Measurements from ENCODE around the gene SYT1.

Gene SYT1

DNA sequence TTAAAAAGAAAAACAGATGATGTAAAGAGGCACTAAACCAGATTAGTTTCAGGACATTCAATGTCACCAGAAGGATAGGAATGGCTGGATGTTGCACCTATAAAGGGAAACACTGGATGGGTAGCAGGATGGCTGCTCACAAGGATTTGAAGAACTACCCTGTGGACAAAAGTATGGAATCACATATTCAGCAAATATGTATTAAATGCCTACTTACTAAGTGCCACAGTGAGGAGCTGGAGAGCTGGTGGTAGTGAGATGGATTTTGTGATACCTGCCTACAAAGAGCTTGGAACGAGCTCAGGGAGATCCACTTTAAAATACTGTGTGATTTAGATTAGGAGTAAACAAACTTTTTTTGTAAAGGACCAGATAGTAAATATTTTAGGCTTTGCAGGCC, 510.0 kb downstream of the SYT1 start:
- no peak for TF ChIP-seq ZFX (IDR thresholded peaks at IDR 0.05; ENCODE audit: borderline replicate concordance)
- TF ChIP-seq, protein P1, sequence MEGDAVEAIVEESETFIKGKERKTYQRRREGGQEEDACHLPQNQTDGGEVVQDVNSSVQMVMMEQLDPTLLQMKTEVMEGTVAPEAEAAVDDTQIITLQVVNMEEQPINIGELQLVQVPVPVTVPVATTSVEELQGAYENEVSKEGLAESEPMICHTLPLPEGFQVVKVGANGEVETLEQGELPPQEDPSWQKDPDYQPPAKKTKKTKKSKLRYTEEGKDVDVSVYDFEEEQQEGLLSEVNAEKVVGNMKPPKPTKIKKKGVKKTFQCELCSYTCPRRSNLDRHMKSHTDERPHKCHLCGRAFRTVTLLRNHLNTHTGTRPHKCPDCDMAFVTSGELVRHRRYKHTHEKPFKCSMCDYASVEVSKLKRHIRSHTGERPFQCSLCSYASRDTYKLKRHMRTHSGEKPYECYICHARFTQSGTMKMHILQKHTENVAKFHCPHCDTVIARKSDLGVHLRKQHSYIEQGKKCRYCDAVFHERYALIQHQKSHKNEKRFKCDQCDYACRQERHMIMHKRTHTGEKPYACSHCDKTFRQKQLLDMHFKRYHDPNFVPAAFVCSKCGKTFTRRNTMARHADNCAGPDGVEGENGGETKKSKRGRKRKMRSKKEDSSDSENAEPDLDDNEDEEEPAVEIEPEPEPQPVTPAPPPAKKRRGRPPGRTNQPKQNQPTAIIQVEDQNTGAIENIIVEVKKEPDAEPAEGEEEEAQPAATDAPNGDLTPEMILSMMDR (IDR thresholded peaks at IDR 0.05), result no peak

DNA sequence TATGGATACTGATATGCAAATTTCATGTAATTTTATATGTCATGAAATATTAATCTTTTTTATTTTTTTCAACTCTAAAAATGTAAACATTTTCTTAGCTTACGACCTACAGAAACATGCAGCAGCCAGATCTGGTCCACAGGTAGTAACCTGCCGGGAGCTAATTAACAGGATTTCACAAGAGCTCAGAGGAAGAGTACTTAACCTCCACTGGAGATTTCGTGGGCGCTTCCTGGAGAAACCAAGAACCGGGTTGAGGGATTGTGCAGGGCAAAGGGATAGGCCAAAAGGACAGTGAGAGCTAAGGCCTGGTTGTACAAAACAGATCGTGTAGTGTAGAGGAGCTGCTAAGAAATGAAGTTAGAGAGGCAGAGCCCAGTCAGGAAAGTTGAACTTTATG, 510.5 kb downstream of the SYT1 start:
- H3K27ac ChIP-seq, result no peak overlapping the region
- TF ChIP-seq, protein P1 (IDR thresholded peaks at IDR 0.05), result no peak
- TF ChIP-seq ZFX (IDR thresholded peaks at IDR 0.05; ENCODE audit: borderline replicate concordance), result no peak

More for the DNA sequence above, 510.0 kb downstream of the SYT1 start:
- no peak overlapping the region for H3K27ac ChIP-seq

DNA sequence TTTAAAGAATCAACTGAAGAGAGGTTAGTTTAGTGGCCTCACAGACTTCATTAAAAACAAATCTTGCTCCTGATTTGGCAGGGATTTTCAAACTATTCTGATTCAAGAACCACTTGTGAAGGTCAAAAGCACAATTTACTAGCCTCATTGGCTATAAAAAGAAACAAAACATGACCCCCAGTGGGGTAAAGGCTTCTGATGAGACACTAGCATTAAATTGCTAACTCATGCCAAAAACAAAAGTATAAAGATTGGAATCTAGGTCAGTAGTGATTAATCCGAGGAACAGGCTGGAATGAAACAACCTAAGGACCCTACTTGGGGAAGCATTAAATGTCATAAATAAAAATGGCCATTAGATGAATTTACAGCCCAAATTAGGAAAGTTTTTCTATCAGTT, 513.9 kb downstream of the SYT1 start:
- no peak overlapping the region for H3K27ac ChIP-seq
- TF ChIP-seq, protein P1 (IDR thresholded peaks at IDR 0.05), result no peak
- no peak for TF ChIP-seq ZFX (IDR thresholded peaks at IDR 0.05; ENCODE audit: borderline replicate concordance)

DNA sequence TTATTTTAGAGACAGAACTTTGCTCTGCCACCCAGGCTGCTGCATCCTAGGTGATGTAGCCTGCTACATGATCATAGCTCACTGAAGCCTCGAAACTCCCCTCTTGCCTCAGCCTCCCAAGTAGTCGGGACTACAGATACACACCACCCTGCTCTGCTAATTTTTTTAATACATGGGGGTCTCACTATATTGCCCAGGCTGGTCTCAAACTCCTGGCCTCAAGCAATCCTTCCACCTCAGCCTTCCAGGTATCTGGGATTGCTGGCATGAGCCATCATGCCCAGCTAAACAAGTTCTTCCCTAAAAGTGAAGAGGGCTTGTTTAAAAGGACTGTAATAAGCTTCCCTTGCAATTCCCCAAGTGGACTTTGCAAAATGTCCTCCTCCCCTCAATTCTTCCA, 515.8 kb downstream of the SYT1 start:
- no peak overlapping the region for H3K27ac ChIP-seq
- no peak for TF ChIP-seq ZFX (IDR thresholded peaks at IDR 0.05; ENCODE audit: borderline replicate concordance)
- TF ChIP-seq, protein P1 (IDR thresholded peaks at IDR 0.05), result no peak

DNA sequence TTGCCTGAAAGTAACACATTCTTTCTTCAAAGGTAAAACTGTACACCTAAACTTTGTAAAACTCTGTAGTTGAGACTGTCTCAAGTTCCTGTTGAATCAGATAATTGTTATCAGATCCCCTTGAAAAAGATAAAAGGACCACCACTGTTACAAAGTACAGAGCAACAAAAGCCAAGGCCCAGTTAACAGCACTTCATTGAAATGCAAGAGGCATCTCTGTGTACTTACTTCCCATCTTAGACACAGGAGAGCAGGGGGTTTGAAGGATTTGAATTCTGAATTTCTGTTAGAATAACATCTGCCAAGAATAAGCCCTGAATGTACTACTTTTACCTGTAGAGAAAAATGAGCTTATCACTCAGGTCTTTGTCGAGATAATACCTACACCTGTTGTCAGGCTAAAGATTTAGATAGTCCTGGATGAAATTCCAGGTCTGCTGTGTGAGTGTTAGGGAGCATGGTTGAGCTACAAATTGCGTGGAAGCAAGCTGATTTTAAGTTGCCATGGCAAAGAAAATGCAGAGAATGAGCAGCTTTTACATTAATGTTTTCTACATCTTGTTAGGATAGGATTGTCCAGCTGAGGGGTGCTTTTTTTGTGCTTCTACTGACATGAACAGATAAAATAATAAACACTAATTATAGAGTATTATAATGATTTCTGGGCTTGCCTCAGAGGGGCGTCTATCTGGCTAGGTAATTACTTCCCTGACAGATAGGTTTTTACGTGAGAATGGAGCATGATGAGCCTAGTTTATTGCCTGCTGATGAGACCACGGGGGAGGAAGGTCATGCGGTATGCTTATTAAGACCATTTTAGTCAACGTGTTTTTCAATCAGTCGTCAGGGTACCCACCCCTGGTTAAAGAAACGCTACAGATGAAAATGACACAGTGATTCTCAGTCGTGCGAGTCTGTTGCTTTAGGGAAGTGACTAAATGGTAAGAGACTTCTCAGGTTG, 517.0 kb downstream of the SYT1 start:
- TF ChIP-seq, protein P1 (IDR thresholded peaks at IDR 0.05), result no peak
- TF ChIP-seq ZFX (IDR thresholded peaks at IDR 0.05; ENCODE audit: borderline replicate concordance), result no peak
- H3K27ac ChIP-seq, result no peak overlapping the region

DNA sequence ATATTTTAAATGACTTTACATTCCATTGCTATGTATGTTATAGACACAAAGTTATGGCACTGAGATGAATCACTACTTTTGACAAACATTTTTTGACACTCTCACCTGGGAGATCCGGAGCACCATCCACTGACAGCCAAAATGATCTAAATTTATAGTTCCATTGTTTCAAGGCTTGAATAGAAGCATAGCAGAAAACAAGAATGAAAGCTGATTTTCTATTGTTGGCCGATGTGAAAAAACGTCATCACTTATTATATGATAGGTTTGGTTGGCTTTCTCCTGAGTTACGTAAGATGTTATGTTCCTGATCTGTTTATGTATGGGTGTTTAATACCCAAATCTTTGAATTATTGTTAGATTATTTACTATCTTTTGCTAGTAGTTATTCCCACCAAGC, 520.0 kb downstream of the SYT1 start:
- TF ChIP-seq ZFX (IDR thresholded peaks at IDR 0.05; ENCODE audit: borderline replicate concordance), result no peak
- TF ChIP-seq, protein P1 (IDR thresholded peaks at IDR 0.05), result no peak
- H3K27ac ChIP-seq, result no peak overlapping the region

DNA sequence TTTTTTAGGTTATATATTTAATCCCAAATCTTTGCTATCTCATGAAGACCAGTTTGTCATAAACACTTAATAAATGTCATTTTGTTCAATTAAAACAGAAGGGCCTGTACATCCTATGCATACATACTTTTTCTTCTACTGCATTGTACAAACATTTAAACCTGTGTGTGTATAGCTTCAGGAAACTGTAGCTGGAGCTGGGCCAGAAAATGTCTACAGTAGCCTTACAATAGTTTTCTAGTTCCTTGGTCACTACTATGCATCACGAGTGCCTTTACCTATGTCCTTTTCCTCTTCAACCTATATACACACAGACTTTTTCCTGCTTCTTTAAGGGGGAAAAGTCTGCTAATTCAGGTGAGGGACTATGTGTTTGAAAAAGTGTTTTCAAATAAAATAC, 523.4 kb downstream of the SYT1 start:
- TF ChIP-seq, protein P1 (IDR thresholded peaks at IDR 0.05), result no peak
- no peak for TF ChIP-seq ZFX (IDR thresholded peaks at IDR 0.05; ENCODE audit: borderline replicate concordance)

More for the DNA sequence above, 523.4 kb downstream of the SYT1 start:
- no peak overlapping the region for H3K27ac ChIP-seq

All from 22Rv1 (cell line).